Left ventricle myocardium inferior (tissue), 1 donor: ENCODE measurements around the gene TMEM117. TPM values are rescaled to one million over a fixed set of nuclear protein-coding genes. Genes with fewer than 3 reads are reported as not detected.

Experiments
- DNase-seq: peaks from one replicate; pipeline ENCODE4 v3.0.0-alpha.2; 2020
- H3K27ac ChIP-seq: fragments of 200-600 bp; replicated peaks from 2 replicates; pipeline ENCODE4 v1.8.0; 2021
- H3K27me3 ChIP-seq: fragments of 200-600 bp; 2 replicates; pipeline ENCODE4 v1.8.0; 2021; ENCODE audit warnings: low read depth
- H3K36me3 ChIP-seq: fragments of 200-600 bp; 2 replicates; pipeline ENCODE4 v1.8.0; 2021
- H3K4me1 ChIP-seq: fragments of 200-600 bp; 2 replicates; pipeline ENCODE4 v1.8.0; 2021
- H3K4me3 ChIP-seq: fragments of 200-600 bp; 2 replicates; pipeline ENCODE4 v1.8.0; 2021; ENCODE audit warnings: mild to moderate bottlenecking, moderate library complexity
- H3K9me3 ChIP-seq: fragments of 200-600 bp; replicated peaks from 2 replicates; pipeline ENCODE4 v1.8.0; 2021
- CTCF ChIP-seq: fragments of 200-600 bp; IDR thresholded peaks from 2 replicates; pipeline ENCODE4 v1.8.0; 2021; ENCODE audit warnings: antibody characterized with exemption, mild to moderate bottlenecking, borderline replicate concordance
- intact Hi-C: fragments of 100-400 bp; cut with micrococcal nuclease; formaldehyde crosslinking; loops from one replicate; pipeline ENCODE4 v1.11.0; 2022
- total RNA-seq: library from RNA; stranded (reverse); fragmentation: NEBNext Ultra II Directional; extraction: Animal tissue kit (Norgen Biotek cat#: 25700); gene quantifications from one replicate; pipeline ENCODE4 v1.2.1, GENCODE V29; 2021
- donor health status: DM: no; HTN: yes; CAD: no; lungs with severe emphysema.

The TMEM117 gene
- total RNA-seq, 1 donor from 2014 or later: 6.7 TPM

- TF ChIP-seq CTCF: no peak
- H3K4me1 ChIP-seq: no peaks in the 10 kb centered on the region
- no peaks in the 10 kb centered on the region for H3K9me3 ChIP-seq
- H3K36me3 ChIP-seq: no peaks in the 10 kb centered on the region
- no peak overlapping the region for H3K4me3 ChIP-seq
- no peak for DNase-seq
- intact Hi-C loops: no loop called here
- no peak overlapping the region for H3K27ac ChIP-seq
- H3K27me3 ChIP-seq: no peaks in the 10 kb centered on the region
Measured at GRCh38 chr12:44046732-44047417, 211.0 kb downstream of the TMEM117 start.

GRCh38 chr12:44052554-44052953 lies 216.7 kb downstream of the TMEM117 start:
- H3K27me3 ChIP-seq: no peaks in the 10 kb centered on the region
- no peak for DNase-seq
- intact Hi-C loops: no loop called here
- H3K9me3 ChIP-seq: no peaks in the 10 kb centered on the region
- no peak overlapping the region for H3K27ac ChIP-seq
- H3K36me3 ChIP-seq: no peaks in the 10 kb centered on the region
- H3K4me3 ChIP-seq: no peak overlapping the region
- TF ChIP-seq CTCF: no peak
- H3K4me1 ChIP-seq: peaks cover 13% of the 10 kb centered on the region

GRCh38 chr12:44053549-44054127 lies 217.8 kb downstream of the TMEM117 start:
- Histone ChIP-seq H3K4me3 (no peak overlapping the region), H3K27me3 (no peaks in the 10 kb centered on the region), H3K27ac (peak overlapping the region; percentile 39), H3K36me3 (no peaks in the 10 kb centered on the region), H3K9me3 (no peaks in the 10 kb centered on the region), H3K4me1 (peaks cover 13% of the 10 kb centered on the region)
- no peak for DNase-seq
- intact Hi-C loops: no loop called here
- no peak for TF ChIP-seq CTCF

GRCh38 chr12:44054281-44054680 lies 218.4 kb downstream of the TMEM117 start:
- no peaks in the 10 kb centered on the region for H3K9me3 ChIP-seq
- H3K4me3 ChIP-seq: no peak overlapping the region
- intact Hi-C loops: no loop called here
- DNase-seq: no peak
- H3K4me1 ChIP-seq: peaks cover 13% of the 10 kb centered on the region
- peak overlapping the region; percentile 39 for H3K27ac ChIP-seq
- no peak for TF ChIP-seq CTCF
- no peaks in the 10 kb centered on the region for H3K27me3 ChIP-seq
- H3K36me3 ChIP-seq: no peaks in the 10 kb centered on the region

- no peak for TF ChIP-seq CTCF
- H3K27me3 ChIP-seq: no peaks in the 10 kb centered on the region
- intact Hi-C loops: no loop called here
- no peak overlapping the region for H3K27ac ChIP-seq
- H3K4me1 ChIP-seq: peaks cover 7% of the 10 kb centered on the region
- DNase-seq: no peak
- H3K36me3 ChIP-seq: no peaks in the 10 kb centered on the region
- no peaks in the 10 kb centered on the region for H3K9me3 ChIP-seq
- no peak overlapping the region for H3K4me3 ChIP-seq
Measured at GRCh38 chr12:44058366-44058765, 222.5 kb downstream of the TMEM117 start.
